ENCODE data around the gene PDS5B. TPM values are rescaled to one million over a fixed set of nuclear protein-coding genes. Genes with fewer than 3 reads are reported as not detected.

The PDS5B gene
- total and polyA plus RNA-seq, 10 donors = 4.5 to 65.9 (median 50.9) TPM

DNA sequence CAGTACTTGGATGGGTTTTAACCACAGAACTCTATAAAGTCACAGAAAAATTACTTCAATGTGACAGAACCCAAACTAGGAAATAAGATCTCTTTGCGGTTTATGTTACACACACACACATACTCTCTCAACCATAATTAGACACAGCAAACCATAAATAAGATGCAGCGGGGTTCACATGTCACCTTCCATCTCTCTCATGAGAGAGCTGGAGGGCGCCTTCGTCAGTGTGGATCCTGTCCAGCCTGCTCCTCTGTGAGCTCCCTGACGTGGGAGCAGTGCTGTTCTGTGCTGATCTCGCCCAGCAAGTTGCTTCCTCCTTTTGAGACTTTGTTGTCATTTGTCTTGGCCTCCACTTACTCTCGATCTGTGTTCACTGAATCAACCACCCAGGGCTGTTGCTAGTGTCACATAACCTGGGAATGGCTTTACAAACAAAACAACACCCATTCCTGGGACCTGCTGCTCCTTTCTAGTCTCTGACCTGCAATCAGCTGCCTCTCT is 225.1 kb downstream of the PDS5B start:
- WGBS, 5 donors = 15 to 26% (median 21%) methylated on average over 7 of the region's 7 CpGs
- H3K36me3 ChIP-seq = no peaks in the 10 kb centered on the region
- intact Hi-C loops (cut with DNase I; ENCODE audit: low total_unique reads) = no loop called here
- H3K4me3 ChIP-seq = no peak overlapping the region
- no peak for DNase-seq
- peaks cover 0 to 10% (median 0%) of the 10 kb centered on the region in 6 donors for H3K4me1 ChIP-seq
- H3K9me3 ChIP-seq = peaks cover 0 to 16% (median 8%) of the 10 kb centered on the region in 8 donors
- H3K27me3 ChIP-seq (replicated peaks in 1 of 7) = no peaks in the 10 kb centered on the region
- H3K27ac ChIP-seq = no peak overlapping the region
- TF ChIP-seq, protein P1, sequence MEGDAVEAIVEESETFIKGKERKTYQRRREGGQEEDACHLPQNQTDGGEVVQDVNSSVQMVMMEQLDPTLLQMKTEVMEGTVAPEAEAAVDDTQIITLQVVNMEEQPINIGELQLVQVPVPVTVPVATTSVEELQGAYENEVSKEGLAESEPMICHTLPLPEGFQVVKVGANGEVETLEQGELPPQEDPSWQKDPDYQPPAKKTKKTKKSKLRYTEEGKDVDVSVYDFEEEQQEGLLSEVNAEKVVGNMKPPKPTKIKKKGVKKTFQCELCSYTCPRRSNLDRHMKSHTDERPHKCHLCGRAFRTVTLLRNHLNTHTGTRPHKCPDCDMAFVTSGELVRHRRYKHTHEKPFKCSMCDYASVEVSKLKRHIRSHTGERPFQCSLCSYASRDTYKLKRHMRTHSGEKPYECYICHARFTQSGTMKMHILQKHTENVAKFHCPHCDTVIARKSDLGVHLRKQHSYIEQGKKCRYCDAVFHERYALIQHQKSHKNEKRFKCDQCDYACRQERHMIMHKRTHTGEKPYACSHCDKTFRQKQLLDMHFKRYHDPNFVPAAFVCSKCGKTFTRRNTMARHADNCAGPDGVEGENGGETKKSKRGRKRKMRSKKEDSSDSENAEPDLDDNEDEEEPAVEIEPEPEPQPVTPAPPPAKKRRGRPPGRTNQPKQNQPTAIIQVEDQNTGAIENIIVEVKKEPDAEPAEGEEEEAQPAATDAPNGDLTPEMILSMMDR (IDR thresholded peaks at IDR 0.05 in 8 of 11, conservative IDR thresholded peaks at IDR 0.05 in 3 of 11) = no peak
- no peak for TF ChIP-seq POLR2A (IDR thresholded peaks at IDR 0.05)
- TF ChIP-seq POLR2AphosphoS5 (IDR thresholded peaks at IDR 0.05) = no peak

- DNase-seq = peak; percentile 82
- intact Hi-C loops (cut with DNase I; ENCODE audit: low total_unique reads) = no loop called here
- no peaks in the 10 kb centered on the region for H3K27me3 ChIP-seq (replicated peaks in 1 of 7)
- peaks cover 0 to 6% (median 0%) of the 10 kb centered on the region in 8 donors for H3K9me3 ChIP-seq
- peaks cover 0 to 11% (median 3%) of the 10 kb centered on the region in 6 donors for H3K4me1 ChIP-seq
- no peak overlapping the region for H3K4me3 ChIP-seq
- TF ChIP-seq POLR2AphosphoS5 (IDR thresholded peaks at IDR 0.05) = peak in 2 of 3 donors; percentile 65 to 68
- TF ChIP-seq, protein P1 (IDR thresholded peaks at IDR 0.05 in 8 of 11, conservative IDR thresholded peaks at IDR 0.05 in 3 of 11) = no peak
- H3K36me3 ChIP-seq = no peaks in the 10 kb centered on the region
- H3K27ac ChIP-seq = peak overlapping the region; percentile 29 to 71 (median 49)
- WGBS, 5 donors = 70 to 87% (median 84%) methylated on average over 14 of the region's 14 CpGs
Measured at GRCh38 chr13:32821149-32821688, 235.0 kb downstream of the PDS5B start.

GRCh38 chr13:32822771-32823170 is 236.5 kb downstream of the PDS5B start:
- Histone ChIP-seq H3K4me1 (peaks cover 0 to 11% (median 3%) of the 10 kb centered on the region in 6 donors), H3K27me3 (replicated peaks in 1 of 7) (no peaks in the 10 kb centered on the region), H3K4me3 (no peak overlapping the region), H3K36me3 (no peaks in the 10 kb centered on the region), H3K9me3 (no peaks in the 10 kb centered on the region), H3K27ac (peak overlapping the region in 2 of 8 donors; percentile 68 to 71)
- intact Hi-C loops (cut with DNase I; ENCODE audit: low total_unique reads) = no loop called here
- WGBS, 5 donors = 67 to 84% (median 79%) methylated on average over 4 of the region's 4 CpGs
- no peak for TF ChIP-seq POLR2AphosphoS5 (IDR thresholded peaks at IDR 0.05)
- TF ChIP-seq POLR2A (IDR thresholded peaks at IDR 0.05) = no peak
- TF ChIP-seq, protein P1 (IDR thresholded peaks at IDR 0.05 in 8 of 11, conservative IDR thresholded peaks at IDR 0.05 in 3 of 11) = no peak
- no peak for DNase-seq

GRCh38 chr13:32823597-32823996 is 237.3 kb downstream of the PDS5B start:
- Histone ChIP-seq H3K9me3 (no peaks in the 10 kb centered on the region), H3K27me3 (replicated peaks in 1 of 7) (no peaks in the 10 kb centered on the region), H3K4me1 (peaks cover 0 to 11% (median 3%) of the 10 kb centered on the region in 6 donors), H3K27ac (no peak overlapping the region), H3K36me3 (no peaks in the 10 kb centered on the region), H3K4me3 (no peak overlapping the region)
- no peak for TF ChIP-seq POLR2A (IDR thresholded peaks at IDR 0.05)
- intact Hi-C loops (cut with DNase I; ENCODE audit: low total_unique reads) = no loop called here
- no peak for DNase-seq
- 86 to 94% (median 93%) methylated on average over 5 of the region's 5 CpGs for WGBS, 5 donors

Measured in spleen (tissue), 11 donors.